Aorta (tissue), 5 donors: ENCODE results near the gene HIPK1. TPM values are rescaled to one million over a fixed set of nuclear protein-coding genes. Genes with fewer than 3 reads are reported as not detected.

Experiments
- ATAC-seq: fragments of 200-7000 bp; cut with Tn5 transposase; one replicate; pipeline ENCODE4 v1.9.1; 2022; ENCODE audit warnings: moderate library complexity; ENCODE audit not compliant: low FRiP score
- DNase-seq, 2 donors: peaks; one replicate each; pipeline ENCODE4 v3.0.0-alpha.2; 2020
- H3K27ac ChIP-seq, 2 donors: one replicate each; pipeline ENCODE4 v1.5.1; 2013; ENCODE audit warnings: low read length in 2 of 2, mild to moderate bottlenecking in 2 of 2, moderate library complexity in 2 of 2, control low read depth in 1 of 2, inconsistent platforms in 1 of 2, low read depth in 1 of 2
- H3K27me3 ChIP-seq, 2 donors: one replicate each; pipeline ENCODE4 v1.6.1; 2013; ENCODE audit warnings: control low read depth in 1 of 2, low read length in 1 of 2, mild to moderate bottlenecking in 1 of 2, moderate library complexity in 1 of 2; ENCODE audit not compliant: insufficient read depth in 2 of 2, control insufficient read depth in 1 of 2
- H3K36me3 ChIP-seq, 2 donors: one replicate each; pipeline ENCODE4 v1.6.1; 2013; ENCODE audit warnings: control low read depth in 1 of 2, low read length in 1 of 2, mild to moderate bottlenecking in 1 of 2; ENCODE audit not compliant: insufficient read depth in 2 of 2, control insufficient read depth in 1 of 2
- H3K4me1 ChIP-seq, 2 donors: one replicate each; pipeline ENCODE4 v1.6.1; 2013; ENCODE audit warnings: low read length in 2 of 2, control low read depth in 1 of 2, mild to moderate bottlenecking in 1 of 2, moderate library complexity in 1 of 2; ENCODE audit not compliant: insufficient read depth in 2 of 2, control insufficient read depth in 1 of 2
- H3K4me3 ChIP-seq, 2 donors: one replicate each; pipeline ENCODE4 v1.5.1; 2013; ENCODE audit warnings: low read length in 2 of 2, control low read depth in 1 of 2, mild to moderate bottlenecking in 1 of 2
- H3K9me3 ChIP-seq: one replicate; pipeline ENCODE4 v1.6.1; 2013; ENCODE audit warnings: mild to moderate bottlenecking, low read length; ENCODE audit not compliant: control insufficient read depth
- WGBS, 2 donors: extraction: QIAGEN DNeasy Blood & Tissue Kit; methylation state at CpG; one replicate each; pipeline ENCODE4 v1.1.7; 2013; 5-methylcytosine and 5-hydroxymethylcytosine counted together
- intact Hi-C, 2 donors: fragments of 100-400 bp; cut with DNase I; formaldehyde crosslinking; loops; one replicate each; pipeline versions ENCODE4 v1.14.2 to v1.15.0; 2022
- polyA plus RNA-seq, 2 donors: library from polyadenylated mRNA; stranded (reverse); fragments of 200-250 nt; gene quantifications; one replicate each; pipeline ENCODE4 v1.2.3, GENCODE V29; 2013
- total RNA-seq, 2 donors: library from RNA; stranded (reverse); fragmentation: NEBNext Ultra II Directional; extraction: Animal tissue kit (Norgen Biotek cat#: 25700); gene quantifications; one replicate each; pipeline ENCODE4 v1.2.1, GENCODE V29; 2021
- donor health status: healthy with polysubstance abuse.
- donor health status: Bipolar disorder and iron deficiency.
- donor health status: DM: no; HTN: no; CAD: no.
- donor health status: DM: no; HTN: no; CAD: no.
- donor health status: DM: yes; HTN: yes; CAD: no.

The HIPK1 gene
- total and polyA plus RNA-seq, 4 donors: 14.9 to 75.3 (median 45.4) TPM

- Histone ChIP-seq H3K27ac (no peak overlapping the region), H3K36me3 (no peaks in the 10 kb centered on the region), H3K27me3 (no peaks in the 10 kb centered on the region), H3K4me1 (no peaks in the 10 kb centered on the region), H3K9me3 (no peaks in the 10 kb centered on the region), H3K4me3 (no peak overlapping the region)
- WGBS, 2 donors: 72 to 74% methylated on average over 5 of the region's 5 CpGs
- ATAC-seq: no peak
- intact Hi-C loops: no loop called here
- DNase-seq: no peak
Observed at GRCh38 chr1:113934511-113935055, 5.5 kb downstream of the HIPK1 start.

GRCh38 chr1:113935176-113935575 lies 6.1 kb downstream of the HIPK1 start:
- H3K4me1 ChIP-seq: no peaks in the 10 kb centered on the region
- WGBS, 2 donors: 95 to 96% methylated on average over 1 of the region's 1 CpG
- no peaks in the 10 kb centered on the region for H3K9me3 ChIP-seq
- intact Hi-C loops: no loop called here
- no peaks in the 10 kb centered on the region for H3K36me3 ChIP-seq
- H3K27me3 ChIP-seq: no peaks in the 10 kb centered on the region
- no peak for ATAC-seq
- no peak overlapping the region for H3K4me3 ChIP-seq
- DNase-seq: no peak
- H3K27ac ChIP-seq: no peak overlapping the region

DNA sequence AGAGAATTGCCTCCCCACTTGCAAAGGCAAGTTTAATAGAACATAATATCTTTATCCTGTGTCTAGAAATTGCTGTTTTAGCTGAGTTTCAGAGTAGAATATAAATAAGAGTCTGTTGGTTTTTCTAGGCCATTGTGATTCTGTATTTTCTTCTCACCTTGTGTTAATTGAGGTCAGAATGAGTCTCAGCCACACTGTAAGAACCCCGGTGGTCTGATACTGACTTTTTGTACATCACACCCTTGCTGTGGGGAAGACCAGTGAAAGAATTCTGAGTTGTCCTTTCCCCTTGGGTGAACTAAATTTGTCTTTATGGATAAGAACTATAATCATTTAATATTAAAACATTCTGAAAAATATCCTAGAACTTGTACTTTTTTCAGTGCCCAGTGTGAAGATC lies 6.8 kb downstream of the HIPK1 start:
- Histone ChIP-seq H3K36me3 (peaks cover 0 to 2% of the 10 kb centered on the region in 2 donors), H3K27ac (no peak overlapping the region), H3K27me3 (no peaks in the 10 kb centered on the region), H3K4me3 (no peak overlapping the region), H3K9me3 (no peaks in the 10 kb centered on the region), H3K4me1 (no peaks in the 10 kb centered on the region)
- ATAC-seq (no peak), DNase-seq (no peak)
- intact Hi-C loops: no loop called here
- 81 to 88% methylated on average over 1 of the region's 1 CpG for WGBS, 2 donors

- no peak for DNase-seq
- Histone ChIP-seq H3K4me3 (no peak overlapping the region), H3K27ac (no peak overlapping the region), H3K9me3 (no peaks in the 10 kb centered on the region), H3K27me3 (no peaks in the 10 kb centered on the region), H3K4me1 (no peaks in the 10 kb centered on the region), H3K36me3 (peaks cover 0 to 3% of the 10 kb centered on the region in 2 donors)
- 86 to 87% methylated on average over 1 of the region's 1 CpG for WGBS, 2 donors
- no peak for ATAC-seq
- intact Hi-C loops: no loop called here
Observed at GRCh38 chr1:113937146-113937545, 8.0 kb downstream of the HIPK1 start.

GRCh38 chr1:113938192-113938591 lies 9.1 kb downstream of the HIPK1 start:
- H3K4me1 ChIP-seq: no peaks in the 10 kb centered on the region

GRCh38 chr1:113940365-113941244 lies 11.5 kb downstream of the HIPK1 start:
- ATAC-seq: no peak
- no peak for DNase-seq
- intact Hi-C loops: no loop called here
- WGBS, 2 donors: 78 to 79% methylated on average over 16 of the region's 16 CpGs
- no peak overlapping the region for H3K4me3 ChIP-seq
- peaks cover 0 to 3% of the 10 kb centered on the region in 2 donors for H3K36me3 ChIP-seq
- no peak overlapping the region for H3K27ac ChIP-seq
- no peaks in the 10 kb centered on the region for H3K9me3 ChIP-seq
- H3K27me3 ChIP-seq: no peaks in the 10 kb centered on the region
- H3K4me1 ChIP-seq: no peaks in the 10 kb centered on the region

More at GRCh38 chr1:113938192-113938591, 9.1 kb downstream of the HIPK1 start:
- no peaks in the 10 kb centered on the region for H3K9me3 ChIP-seq
- no peak overlapping the region for H3K27ac ChIP-seq
- no peaks in the 10 kb centered on the region for H3K27me3 ChIP-seq
- H3K36me3 ChIP-seq: peaks cover 0 to 3% of the 10 kb centered on the region in 2 donors
- ATAC-seq (no peak), DNase-seq (no peak)
- intact Hi-C loops: no loop called here
- WGBS, 2 donors: 77 to 80% methylated on average over 5 of the region's 5 CpGs
- H3K4me3 ChIP-seq: no peak overlapping the region

DNA sequence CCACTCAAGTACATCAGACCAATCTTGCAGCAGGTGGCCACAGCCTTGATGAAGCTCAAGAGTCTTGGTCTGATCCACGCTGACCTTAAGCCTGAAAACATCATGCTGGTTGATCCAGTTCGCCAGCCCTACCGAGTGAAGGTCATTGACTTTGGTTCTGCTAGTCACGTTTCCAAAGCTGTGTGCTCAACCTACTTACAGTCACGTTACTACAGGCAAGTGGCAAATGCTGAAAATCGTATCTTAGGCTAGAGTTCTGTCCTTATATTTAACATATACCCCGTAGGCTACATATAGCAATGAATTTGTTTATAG lies 12.1 kb downstream of the HIPK1 start:
- Histone ChIP-seq H3K27ac (no peak overlapping the region), H3K27me3 (no peaks in the 10 kb centered on the region), H3K4me1 (peaks cover 0 to 2% of the 10 kb centered on the region in 2 donors), H3K36me3 (peaks cover 0 to 3% of the 10 kb centered on the region in 2 donors), H3K4me3 (no peak overlapping the region), H3K9me3 (no peaks in the 10 kb centered on the region)
- ATAC-seq: no peak
- intact Hi-C loops: no loop called here
- WGBS, 2 donors: 86 to 87% methylated on average over 7 of the region's 7 CpGs
- DNase-seq: no peak

- DNase-seq (no peak), ATAC-seq (no peak)
- H3K36me3 ChIP-seq: peaks cover 0 to 3% of the 10 kb centered on the region in 2 donors
- intact Hi-C loops: no loop called here
- no peak overlapping the region for H3K27ac ChIP-seq
- no peaks in the 10 kb centered on the region for H3K9me3 ChIP-seq
- H3K27me3 ChIP-seq: no peaks in the 10 kb centered on the region
- H3K4me1 ChIP-seq: peaks cover 0 to 6% of the 10 kb centered on the region in 2 donors
- H3K4me3 ChIP-seq: no peak overlapping the region
Observed at GRCh38 chr1:113942527-113942926, 13.4 kb downstream of the HIPK1 start.
